HepG2 (cell line): ENCODE data around the gene CHAF1A. TPM values are rescaled to one million over a fixed set of nuclear protein-coding genes. Genes with fewer than 3 reads are reported as not detected.

ENCODE experiments used
- PATZ1 ChIP-seq: sonication (generic); formaldehyde crosslinking; IDR thresholded peaks from 2 replicates; pipeline ENCODE4 v1.4.0; 2020; ENCODE audit warnings: missing genetic modification reagents
- TEAD3 ChIP-seq: optimal IDR thresholded peaks from 2 replicates; pipeline ENCODE3; 2016; ENCODE audit warnings: borderline replicate concordance
- USF2 ChIP-seq, 2 experiments: sonication (generic) in 1 of 2; formaldehyde crosslinking in 1 of 2; IDR thresholded peaks; 2 replicates each; pipeline versions ENCODE4 v1.5.1 to v1.6.1; 2011 to 2020; ENCODE audit warnings: borderline replicate concordance in 1 of 2, low read depth in 1 of 2, low read length in 1 of 2, mild to moderate bottlenecking in 1 of 2, missing genetic modification reagents in 1 of 2, moderate library complexity in 1 of 2
- ZBTB14 ChIP-seq: sonication (generic); formaldehyde crosslinking; IDR thresholded peaks from 2 replicates; pipeline ENCODE4 v1.4.0; 2020; ENCODE audit warnings: missing genetic modification reagents
- ZGPAT ChIP-seq: IDR thresholded peaks from 2 replicates; pipeline ENCODE4 v1.6.1; 2016; ENCODE audit warnings: mild to moderate bottlenecking
- ZNF367 ChIP-seq: sonication (generic); formaldehyde crosslinking; IDR thresholded peaks from 2 replicates; pipeline ENCODE4 v1.4.0; 2020; ENCODE audit warnings: missing genetic modification reagents, borderline replicate concordance
- ZNF619 ChIP-seq: sonication (generic); formaldehyde crosslinking; IDR thresholded peaks from 2 replicates; pipeline ENCODE4 v1.4.0; 2020; ENCODE audit warnings: mild to moderate bottlenecking, missing genetic modification reagents
- ZNF768 ChIP-seq: sonication (generic); formaldehyde crosslinking; IDR thresholded peaks from 2 replicates; pipeline ENCODE4 v1.4.0; 2020; ENCODE audit warnings: missing genetic modification reagents
- polyA plus RNA-seq, 8 experiments: library from polyadenylated mRNA; depleted of rRNA in 3 of 8; stranded (reverse) in 7 of 8; unstranded in 1 of 8; fragments of >200 nt; fragmentation: Illumina TruSeq in 4 of 8; extraction: Trizol in 4 of 8; gene quantifications; 2 replicates each; pipeline versions ENCODE4 v1.2.1 to v1.2.3, GENCODE V29; 2011 to 2016; ENCODE audit warnings: low read depth in 4 of 8, missing spikeins in 1 of 8, mixed read lengths in 1 of 8; ENCODE audit not compliant: insufficient read depth in 1 of 8
- total RNA-seq, 5 experiments: library from RNA; depleted of rRNA; stranded (reverse); fragments of >200 nt; fragmentation: Illumina TruSeq; extraction: Trizol; gene quantifications; 2 replicates each; pipeline ENCODE4 v1.2.3, GENCODE V29; 2016; ENCODE audit warnings: low read depth in 1 of 5
- TF ChIP-seq, protein P1 (sequence below): sonication (generic); formaldehyde crosslinking; IDR thresholded peaks from 2 replicates; pipeline ENCODE4 v1.5.1; 2020; ENCODE audit warnings: missing genetic modification reagents, mild to moderate bottlenecking, borderline replicate concordance
- TF ChIP-seq, protein P2 (sequence below): sonication (generic); formaldehyde crosslinking; IDR thresholded peaks from 2 replicates; pipeline ENCODE4 v1.8.0; 2022; ENCODE audit warnings: missing genetic modification reagents, mild to moderate bottlenecking, moderate library complexity, borderline replicate concordance
- TF ChIP-seq, protein P3 (sequence below): IDR thresholded peaks from 2 replicates; pipeline ENCODE4 v1.6.1; 2016

CHAF1A gene
- total and polyA plus RNA-seq, 2 of the 13 experiments (the other 11 are each of a cell fraction or from before 2014, with no cell fraction given): 11.0 to 34.8 TPM

DNA sequence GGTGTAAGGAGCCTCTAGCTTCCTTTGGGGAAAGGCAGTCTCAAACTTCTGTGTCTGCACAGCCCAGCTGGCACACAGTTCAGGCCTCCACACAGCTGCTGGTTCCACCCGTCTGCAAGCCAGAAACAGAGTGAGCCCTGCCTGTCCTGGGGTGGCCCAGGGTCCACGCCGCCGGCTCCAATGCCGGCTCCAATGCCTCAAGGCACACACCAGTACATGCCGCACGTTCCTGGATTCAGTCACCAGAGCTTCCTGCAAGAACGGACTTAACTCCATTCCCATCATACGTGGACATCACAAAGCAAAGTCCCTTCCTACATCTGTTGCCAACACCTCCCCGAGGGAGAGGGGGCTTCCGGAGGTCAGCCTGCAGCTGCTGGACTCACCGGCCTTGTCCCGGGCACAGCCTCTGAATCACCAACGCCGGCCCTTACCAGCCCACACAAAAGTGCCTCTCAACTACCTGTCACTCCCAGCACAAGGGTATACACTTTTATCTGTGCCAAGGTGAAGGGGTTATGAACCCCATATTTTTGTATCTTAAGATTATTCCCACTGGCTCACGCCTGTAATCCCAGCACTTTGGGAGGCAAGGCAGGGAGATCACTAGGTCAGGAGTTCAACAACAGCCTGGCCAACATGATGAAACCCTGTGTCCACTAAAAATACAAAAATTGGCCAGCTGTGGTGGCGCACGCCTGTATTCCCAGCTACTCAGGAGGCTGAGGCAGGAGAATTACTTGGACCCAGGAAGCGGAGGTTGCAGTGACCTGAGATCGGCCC lies 10.5 kb upstream of the CHAF1A start (continued):
- TF ChIP-seq USF2 (IDR thresholded peaks at IDR 0.05; ENCODE audit: low read depth, low read length): no peak
- TF ChIP-seq USF2 (CRISPR knock-in tag; IDR thresholded peaks at IDR 0.05; ENCODE audit: borderline replicate concordance): no peak
- no peak for TF ChIP-seq ZNF619 (CRISPR knock-in tag)
- TF ChIP-seq, protein P1, sequence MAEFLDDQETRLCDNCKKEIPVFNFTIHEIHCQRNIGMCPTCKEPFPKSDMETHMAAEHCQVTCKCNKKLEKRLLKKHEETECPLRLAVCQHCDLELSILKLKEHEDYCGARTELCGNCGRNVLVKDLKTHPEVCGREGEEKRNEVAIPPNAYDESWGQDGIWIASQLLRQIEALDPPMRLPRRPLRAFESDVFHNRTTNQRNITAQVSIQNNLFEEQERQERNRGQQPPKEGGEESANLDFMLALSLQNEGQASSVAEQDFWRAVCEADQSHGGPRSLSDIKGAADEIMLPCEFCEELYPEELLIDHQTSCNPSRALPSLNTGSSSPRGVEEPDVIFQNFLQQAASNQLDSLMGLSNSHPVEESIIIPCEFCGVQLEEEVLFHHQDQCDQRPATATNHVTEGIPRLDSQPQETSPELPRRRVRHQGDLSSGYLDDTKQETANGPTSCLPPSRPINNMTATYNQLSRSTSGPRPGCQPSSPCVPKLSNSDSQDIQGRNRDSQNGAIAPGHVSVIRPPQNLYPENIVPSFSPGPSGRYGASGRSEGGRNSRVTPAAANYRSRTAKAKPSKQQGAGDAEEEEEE: no peak
- TF ChIP-seq ZGPAT (CRISPR knock-in tag): peak; percentile 43; the same call in 1 of the 2 replicates
- TF ChIP-seq, protein P2, sequence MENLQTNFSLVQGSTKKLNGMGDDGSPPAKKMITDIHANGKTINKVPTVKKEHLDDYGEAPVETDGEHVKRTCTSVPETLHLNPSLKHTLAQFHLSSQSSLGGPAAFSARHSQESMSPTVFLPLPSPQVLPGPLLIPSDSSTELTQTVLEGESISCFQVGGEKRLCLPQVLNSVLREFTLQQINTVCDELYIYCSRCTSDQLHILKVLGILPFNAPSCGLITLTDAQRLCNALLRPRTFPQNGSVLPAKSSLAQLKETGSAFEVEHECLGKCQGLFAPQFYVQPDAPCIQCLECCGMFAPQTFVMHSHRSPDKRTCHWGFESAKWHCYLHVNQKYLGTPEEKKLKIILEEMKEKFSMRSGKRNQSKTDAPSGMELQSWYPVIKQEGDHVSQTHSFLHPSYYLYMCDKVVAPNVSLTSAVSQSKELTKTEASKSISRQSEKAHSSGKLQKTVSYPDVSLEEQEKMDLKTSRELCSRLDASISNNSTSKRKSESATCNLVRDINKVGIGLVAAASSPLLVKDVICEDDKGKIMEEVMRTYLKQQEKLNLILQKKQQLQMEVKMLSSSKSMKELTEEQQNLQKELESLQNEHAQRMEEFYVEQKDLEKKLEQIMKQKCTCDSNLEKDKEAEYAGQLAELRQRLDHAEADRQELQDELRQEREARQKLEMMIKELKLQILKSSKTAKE (CRISPR knock-in tag): 0 out of 2 replicates have a peak, but pooled peaks have one; percentile 39
- no peak for TF ChIP-seq ZNF367
- TF ChIP-seq, protein P3, sequence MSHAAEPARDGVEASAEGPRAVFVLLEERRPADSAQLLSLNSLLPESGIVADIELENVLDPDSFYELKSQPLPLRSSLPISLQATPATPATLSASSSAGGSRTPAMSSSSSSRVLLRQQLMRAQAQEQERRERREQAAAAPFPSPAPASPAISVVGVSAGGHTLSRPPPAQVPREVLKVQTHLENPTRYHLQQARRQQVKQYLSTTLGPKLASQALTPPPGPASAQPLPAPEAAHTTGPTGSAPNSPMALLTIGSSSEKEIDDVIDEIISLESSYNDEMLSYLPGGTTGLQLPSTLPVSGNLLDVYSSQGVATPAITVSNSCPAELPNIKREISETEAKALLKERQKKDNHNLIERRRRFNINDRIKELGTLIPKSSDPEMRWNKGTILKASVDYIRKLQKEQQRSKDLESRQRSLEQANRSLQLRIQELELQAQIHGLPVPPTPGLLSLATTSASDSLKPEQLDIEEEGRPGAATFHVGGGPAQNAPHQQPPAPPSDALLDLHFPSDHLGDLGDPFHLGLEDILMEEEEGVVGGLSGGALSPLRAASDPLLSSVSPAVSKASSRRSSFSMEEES (CRISPR knock-in tag): 0 out of 2 replicates have a peak, but pooled peaks have one; percentile 35
- peak; percentile 78; the same call in 1 of the 2 replicates for TF ChIP-seq ZNF768 (CRISPR knock-in tag)
- TF ChIP-seq ZBTB14: 0 out of 2 replicates have a peak, but pooled peaks have one; percentile 28
- peak; percentile 66; the same call in 1 of the 2 replicates for TF ChIP-seq PATZ1 (CRISPR knock-in tag)
- TF ChIP-seq TEAD3 (CRISPR knock-in tag): peak; percentile 75
